Muscle of back (tissue), 11 donors: ENCODE data around the gene SFR1. TPM values are rescaled to one million over a fixed set of nuclear protein-coding genes. Genes with fewer than 3 reads are reported as not detected.
"Not testable (repeated sequence)": the region's sequence is repeated elsewhere in the genome, so short reads cannot be mapped to it uniquely, and the experiment has no call there.

Experiments used
- DNase-seq, 3 donors: peaks; one replicate each; pipeline versions ENCODE4 v3.0.0 to v3.0.0-alpha.2; 2013
- polyA plus RNA-seq, 10 donors: library from polyadenylated mRNA; unstranded; fragments of 120-200 nt; gene quantifications; one replicate each; pipeline ENCODE4 v1.2.1, GENCODE V29; 2013; ENCODE audit not compliant: insufficient read length in 10 of 10

SFR1 gene
- polyA plus RNA-seq, 10 donors, result 5.1 to 7.6 (median 6.8) TPM

DNA sequence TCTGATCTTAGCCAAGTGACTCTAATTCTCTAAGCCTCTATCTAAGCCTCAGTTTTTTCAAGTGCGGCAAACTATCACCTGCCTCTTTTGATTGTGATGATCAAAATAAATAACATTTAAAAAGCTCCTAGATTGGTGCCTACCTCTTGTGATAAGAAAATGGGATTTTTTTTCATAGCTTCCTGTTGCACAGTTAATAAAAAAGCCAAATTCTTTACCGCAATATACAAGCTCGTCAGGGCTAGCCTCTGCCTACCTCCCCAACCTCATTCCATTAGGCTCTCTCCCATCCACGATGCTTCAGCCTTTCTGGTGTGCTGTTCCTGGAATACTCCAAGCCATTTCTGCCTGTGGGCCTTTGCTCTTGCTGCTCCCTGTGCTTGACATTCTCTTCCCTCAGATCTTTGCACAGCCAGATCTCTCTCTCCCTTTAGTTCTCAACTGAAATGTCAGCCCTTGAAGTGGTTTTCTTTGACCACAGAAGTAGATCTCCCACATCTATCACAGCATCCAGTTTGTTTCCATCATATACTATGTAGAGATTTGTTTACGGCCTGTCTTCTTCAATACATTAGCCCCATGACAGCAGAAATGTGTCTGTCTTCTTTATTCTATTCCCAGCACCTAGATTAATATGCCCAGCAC, 48.8 kb downstream of the SFR1 start:
- no peak for DNase-seq

DNA sequence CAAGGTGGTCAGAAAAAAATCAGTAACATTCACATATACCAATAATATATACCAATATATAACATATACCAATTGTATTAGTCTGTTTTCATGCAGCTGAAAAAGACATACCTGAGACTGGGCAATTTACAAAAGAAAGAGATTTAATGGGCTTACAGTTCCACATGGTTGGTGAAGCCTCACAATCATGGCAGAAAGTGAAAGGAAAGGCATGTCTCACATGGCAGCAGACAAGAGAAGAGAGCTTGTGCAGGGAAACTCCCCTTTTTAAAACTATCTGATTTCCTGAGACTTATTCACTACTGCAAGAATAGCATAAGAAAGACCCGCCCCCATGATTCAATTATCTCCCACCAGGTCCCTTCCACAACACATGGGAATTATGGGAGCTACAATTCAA, 52.2 kb downstream of the SFR1 start:
- not testable (repeated sequence) for DNase-seq

Other genes with a start within 250 kb of the SFR1 start
- gene STN1, start 204.0 kb upstream of the SFR1 start, polyA plus RNA-seq, result 10 to 100 TPM; 19.0 to 24.5 (median 20.6) TPM
- 10 to 100 TPM; 25.6 to 38.2 (median 30.3) TPM for gene SLK, start 155.0 kb upstream of the SFR1 start, polyA plus RNA-seq
- 10 to 100 TPM in 2 of 10 donors, under 1 TPM in 7, not detected in 1; 0.16 to 91.2 (median 0.35) TPM for gene COL17A1, start 36.3 kb upstream of the SFR1 start, polyA plus RNA-seq
- under 1 TPM; 0.15 to 0.91 (median 0.39) TPM for gene CFAP43, start 110.2 kb downstream of the SFR1 start, polyA plus RNA-seq
- 10 to 100 TPM; 36.5 to 57.7 (median 44.6) TPM for gene GSTO1, start 132.7 kb downstream of the SFR1 start, polyA plus RNA-seq
- gene GSTO2, start 147.0 kb downstream of the SFR1 start, polyA plus RNA-seq, result 1 to 10 TPM in 6 of 10 donors, under 1 TPM in 4; 0.64 to 3.4 (median 1.2) TPM
- 10 to 100 TPM in 1 of 10 donors, 1 to 10 TPM in 9; 7.1 to 10.2 (median 8.8) TPM for gene ITPRIP, start 216.3 kb downstream of the SFR1 start, polyA plus RNA-seq
- under 1 TPM; 0.24 to 0.72 (median 0.35) TPM for gene CFAP58, start 231.7 kb downstream of the SFR1 start, polyA plus RNA-seq